Hepatocyte (in vitro differentiated cells): ENCODE results near the gene PLPP4.

Experiments
- EZH2phosphoT487 ChIP-seq: fragments of 200-600 bp; sonication (generic); IDR thresholded peaks from one replicate; pipeline ENCODE4 v1.6.1; 2018; ENCODE audit warnings: antibody characterized with exemption, mild to moderate bottlenecking, low read depth, moderate library complexity; ENCODE audit not compliant: unreplicated experiment, severe bottlenecking
- TF ChIP-seq, protein P1 (sequence below): fragments of 200-600 bp; sonication (generic); IDR thresholded peaks from 2 replicates; pipeline ENCODE4 v1.5.1; 2016; ENCODE audit warnings: antibody characterized with exemption, mild to moderate bottlenecking; ENCODE audit not compliant: poor library complexity

DNA sequence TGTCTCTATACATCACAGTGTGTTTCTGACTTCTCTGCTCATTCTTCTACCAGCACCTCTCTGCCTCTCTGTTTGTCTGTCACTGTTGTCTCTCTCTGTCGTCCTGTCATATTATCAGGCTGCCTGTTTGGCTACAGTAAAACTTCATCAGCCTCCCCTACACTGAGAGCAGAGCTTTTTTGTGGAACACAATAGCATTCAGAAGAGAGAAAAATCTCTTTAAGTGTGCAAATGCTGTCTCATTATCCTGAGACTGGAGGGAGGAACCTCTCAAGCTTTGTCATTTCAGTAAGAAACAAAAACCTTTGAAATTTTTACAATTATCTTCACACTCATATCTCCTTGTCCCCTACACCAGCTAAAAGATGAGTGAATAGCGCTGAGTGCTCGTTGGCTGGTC lies 148.4 kb downstream of the PLPP4 start:
- TF ChIP-seq, protein P1, sequence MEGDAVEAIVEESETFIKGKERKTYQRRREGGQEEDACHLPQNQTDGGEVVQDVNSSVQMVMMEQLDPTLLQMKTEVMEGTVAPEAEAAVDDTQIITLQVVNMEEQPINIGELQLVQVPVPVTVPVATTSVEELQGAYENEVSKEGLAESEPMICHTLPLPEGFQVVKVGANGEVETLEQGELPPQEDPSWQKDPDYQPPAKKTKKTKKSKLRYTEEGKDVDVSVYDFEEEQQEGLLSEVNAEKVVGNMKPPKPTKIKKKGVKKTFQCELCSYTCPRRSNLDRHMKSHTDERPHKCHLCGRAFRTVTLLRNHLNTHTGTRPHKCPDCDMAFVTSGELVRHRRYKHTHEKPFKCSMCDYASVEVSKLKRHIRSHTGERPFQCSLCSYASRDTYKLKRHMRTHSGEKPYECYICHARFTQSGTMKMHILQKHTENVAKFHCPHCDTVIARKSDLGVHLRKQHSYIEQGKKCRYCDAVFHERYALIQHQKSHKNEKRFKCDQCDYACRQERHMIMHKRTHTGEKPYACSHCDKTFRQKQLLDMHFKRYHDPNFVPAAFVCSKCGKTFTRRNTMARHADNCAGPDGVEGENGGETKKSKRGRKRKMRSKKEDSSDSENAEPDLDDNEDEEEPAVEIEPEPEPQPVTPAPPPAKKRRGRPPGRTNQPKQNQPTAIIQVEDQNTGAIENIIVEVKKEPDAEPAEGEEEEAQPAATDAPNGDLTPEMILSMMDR: no peak
- no peak for TF ChIP-seq EZH2phosphoT487
